Right renal pelvis (tissue), 4 donors: ENCODE data around the gene NEB. TPM values are rescaled to one million over a fixed set of nuclear protein-coding genes. Genes with fewer than 3 reads are reported as not detected.

Experiments used
- DNase-seq, 4 donors: peaks; one replicate each; pipeline ENCODE4 v3.0.0-alpha.2; 2013; ENCODE audit warnings: low read depth in 4 of 4, low spot score in 3 of 4, missing footprints in 1 of 4
- polyA plus RNA-seq, 4 donors: library from polyadenylated mRNA; unstranded; fragments of 120-200 nt; gene quantifications; one replicate each; pipeline ENCODE4 v1.2.1, GENCODE V29; 2013; ENCODE audit not compliant: insufficient read length in 4 of 4

The NEB gene
- polyA plus RNA-seq, 4 donors = 7.9 to 16.6 (median 11.9) TPM

DNA sequence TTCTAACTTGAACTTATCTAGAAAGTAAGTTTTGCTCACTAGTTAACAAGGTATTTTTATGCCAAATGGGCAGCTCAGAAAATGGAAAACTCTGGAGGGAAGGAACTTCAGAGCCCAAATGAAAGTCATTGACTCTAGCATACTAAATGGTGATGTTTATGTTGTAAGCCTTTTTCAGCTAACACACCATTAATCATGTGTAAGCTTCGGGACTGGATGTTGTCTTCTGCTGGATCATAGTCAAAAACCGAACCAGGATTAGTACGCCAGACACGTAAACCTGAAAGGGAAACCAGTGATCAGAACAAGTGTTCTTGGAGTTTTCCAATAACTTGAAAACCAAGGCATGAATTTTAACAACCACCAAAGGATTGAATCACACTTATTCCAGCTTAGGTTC lies 242.8 kb downstream of the NEB start:
- no peak for DNase-seq

DNA sequence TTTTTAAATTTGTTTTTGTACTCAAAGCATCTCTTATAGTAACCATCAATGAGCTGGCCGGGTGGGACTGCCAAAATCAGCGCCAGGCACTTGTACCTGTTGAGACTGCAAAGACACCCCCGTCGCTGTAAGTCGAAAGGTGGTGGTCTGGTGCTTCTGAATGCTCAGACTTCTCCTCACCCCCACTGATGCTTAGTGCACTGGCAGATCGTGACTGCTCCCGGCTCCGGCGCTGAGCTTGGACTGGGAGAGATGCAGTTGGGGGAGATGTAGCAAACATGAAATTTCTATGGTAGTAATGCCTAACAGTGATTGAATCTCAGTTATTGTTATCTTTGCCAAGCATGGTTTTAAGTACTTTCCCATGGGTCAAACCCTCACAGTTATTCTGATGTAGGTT lies 244.0 kb downstream of the NEB start:
- no peak for DNase-seq

- DNase-seq = no peak
Measured at GRCh38 chr2:151486053-151486452, 248.2 kb downstream of the NEB start.

- DNase-seq = no peak
Measured at GRCh38 chr2:151484100-151484499, 250.2 kb downstream of the NEB start.

DNA sequence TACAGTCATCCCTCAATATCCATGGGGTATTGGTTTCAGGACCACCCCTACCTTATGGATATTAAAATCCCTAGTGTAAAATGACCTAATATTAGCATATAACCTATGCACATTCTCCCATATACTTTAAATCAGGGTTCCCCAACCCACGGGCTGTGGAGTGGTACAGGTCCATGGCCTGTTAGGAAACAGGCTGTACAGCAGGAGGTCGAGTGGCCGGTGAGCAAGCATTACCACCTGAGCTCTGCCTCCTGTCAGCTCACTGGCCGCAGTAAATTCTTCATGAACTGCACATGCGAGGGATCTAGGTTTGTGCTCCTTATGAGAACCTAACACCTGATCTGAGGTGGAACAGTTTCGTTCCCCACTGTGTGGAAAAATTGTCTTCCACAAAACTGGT lies 250.7 kb downstream of the NEB start:
- DNase-seq = no peak

GRCh38 chr2:151482171-151482725 lies 252.0 kb downstream of the NEB start:
- DNase-seq = no peak

DNA sequence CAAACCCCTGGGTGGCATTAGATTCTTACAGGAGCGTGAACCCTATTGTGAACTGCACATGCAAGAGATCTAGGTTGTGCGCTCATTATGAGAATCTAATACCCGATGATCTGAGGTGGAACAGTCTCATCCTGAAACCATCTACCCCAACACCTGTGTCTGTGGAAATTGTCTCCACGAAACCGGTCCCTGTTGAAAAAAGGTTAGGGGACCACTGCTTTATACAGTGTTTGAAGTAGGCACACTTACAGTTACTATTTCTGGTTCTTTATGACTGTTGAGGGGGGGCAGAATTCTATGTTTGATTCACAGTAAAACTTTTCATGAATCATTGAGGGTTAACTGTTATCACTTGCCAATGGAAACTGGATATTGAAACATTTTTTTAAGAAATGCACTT lies 252.5 kb downstream of the NEB start:
- DNase-seq = no peak

DNA sequence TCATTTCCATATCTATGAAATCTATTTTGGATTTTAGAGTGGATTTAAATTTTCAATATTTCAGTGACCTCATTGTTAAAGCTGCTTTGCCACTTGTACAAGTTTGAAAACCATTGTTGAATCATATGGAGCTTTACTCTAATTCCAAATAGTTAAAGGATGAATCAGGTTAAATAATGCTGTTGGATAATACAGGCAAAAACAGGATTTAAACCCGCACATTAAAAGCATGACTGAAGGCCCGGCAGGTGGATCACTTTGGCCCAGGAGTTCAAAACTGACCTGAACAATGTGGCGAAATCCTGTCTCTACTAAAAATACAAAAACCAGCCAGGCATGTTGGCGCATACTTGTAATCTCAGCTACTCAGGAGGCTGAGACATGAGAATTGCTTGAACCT lies 256.3 kb downstream of the NEB start:
- no peak for DNase-seq

GRCh38 chr2:151476287-151476686 lies 258.0 kb downstream of the NEB start:
- DNase-seq = no peak

DNA sequence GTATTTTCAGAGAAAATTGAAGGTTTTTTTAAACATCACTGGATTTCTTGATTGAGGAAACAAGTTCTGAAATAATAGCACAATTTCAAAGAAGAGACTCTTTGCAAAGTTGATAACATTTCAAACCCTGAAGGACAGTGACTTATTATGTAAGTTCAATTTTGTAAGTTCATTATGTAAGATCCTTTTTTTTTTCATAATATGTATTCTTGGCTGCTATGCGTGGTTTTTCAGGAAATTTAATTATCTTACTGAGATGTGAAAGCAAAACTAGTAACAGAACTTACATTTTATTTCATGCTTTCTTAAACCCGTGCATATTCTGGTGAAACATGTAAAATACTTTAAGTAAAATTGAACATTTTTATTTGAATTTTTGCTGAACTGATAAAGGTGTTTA lies 259.2 kb downstream of the NEB start:
- DNase-seq = no peak

GRCh38 chr2:151472966-151473365 lies 261.3 kb downstream of the NEB start:
- DNase-seq = no peak

DNA sequence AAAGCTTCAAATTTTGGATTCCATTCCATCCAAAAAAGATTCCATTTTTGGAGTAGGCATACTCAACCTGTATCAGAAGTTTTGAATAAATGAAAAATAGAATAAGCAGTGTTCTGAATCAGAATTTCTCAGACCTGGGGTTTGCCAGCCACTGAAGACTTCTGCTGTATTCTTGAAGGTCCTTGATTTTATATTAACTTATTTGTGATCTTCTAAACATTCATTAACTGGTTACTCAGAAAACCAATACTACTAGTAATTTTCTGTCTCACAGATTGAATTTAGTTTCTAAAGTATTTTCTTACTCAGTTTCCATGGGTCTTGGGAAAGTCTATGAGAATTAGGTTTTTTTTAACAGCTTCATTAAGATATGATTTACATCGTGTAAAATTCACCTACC lies 263.7 kb downstream of the NEB start:
- no peak for DNase-seq

DNA sequence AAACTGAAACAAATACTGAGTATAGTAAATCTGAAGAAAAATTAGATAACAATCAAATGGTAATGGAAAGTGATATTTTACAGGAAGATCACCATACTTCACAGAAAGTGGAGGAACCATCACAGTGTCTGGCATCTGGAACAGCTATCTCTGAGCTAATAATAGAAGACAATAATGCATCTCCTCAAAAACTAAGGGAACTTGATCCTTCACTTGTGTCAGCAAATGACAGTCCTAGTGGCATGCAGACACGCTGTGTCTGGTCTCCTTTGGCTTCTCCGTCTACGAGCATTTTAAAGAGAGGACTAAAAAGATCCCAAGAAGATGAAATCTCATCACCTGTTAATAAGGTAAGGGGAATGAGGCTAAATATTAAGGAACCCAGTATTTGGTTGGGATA lies 268.5 kb downstream of the NEB start:
- no peak for DNase-seq

GRCh38 chr2:151459358-151459757 lies 274.9 kb downstream of the NEB start:
- DNase-seq = no peak

DNA sequence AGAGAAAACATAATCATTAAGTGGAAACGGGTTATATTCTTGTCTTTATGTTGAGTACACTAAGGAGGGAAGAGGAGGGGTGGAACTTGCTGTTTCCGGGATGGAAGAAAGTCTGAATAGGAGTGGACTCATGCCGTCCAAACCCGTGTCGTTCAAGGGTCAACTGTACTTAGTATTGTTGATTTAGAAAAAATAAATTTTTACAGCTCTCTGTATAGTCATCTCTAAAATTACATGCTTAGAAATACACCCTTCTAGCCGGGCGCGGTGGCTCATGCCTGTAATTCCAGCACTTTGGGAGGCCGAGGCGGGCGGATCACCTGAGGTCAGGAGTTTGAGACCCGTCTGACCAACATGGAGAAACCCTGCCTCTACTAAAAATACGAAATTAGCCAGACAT lies 295.1 kb downstream of the NEB start:
- no peak for DNase-seq

DNA sequence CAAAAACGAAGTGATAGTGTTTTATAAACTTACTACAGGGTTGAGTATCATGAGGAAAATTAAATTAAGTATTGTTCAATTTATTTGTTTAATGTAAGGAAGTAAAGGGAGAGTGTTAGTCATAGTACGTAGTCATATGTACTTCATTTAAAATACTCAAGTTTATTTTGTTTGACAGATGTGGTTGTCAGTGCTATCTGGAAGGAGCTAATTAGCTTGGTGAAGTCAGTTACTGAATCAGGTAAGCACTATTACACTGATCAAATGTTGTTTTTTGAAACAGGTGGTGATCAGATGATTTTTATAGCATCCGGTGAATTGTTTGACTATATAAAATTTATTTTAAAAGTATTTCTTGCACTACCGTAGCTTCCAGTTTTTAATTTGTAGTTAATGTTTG lies 295.8 kb downstream of the NEB start:
- DNase-seq = no peak

DNA sequence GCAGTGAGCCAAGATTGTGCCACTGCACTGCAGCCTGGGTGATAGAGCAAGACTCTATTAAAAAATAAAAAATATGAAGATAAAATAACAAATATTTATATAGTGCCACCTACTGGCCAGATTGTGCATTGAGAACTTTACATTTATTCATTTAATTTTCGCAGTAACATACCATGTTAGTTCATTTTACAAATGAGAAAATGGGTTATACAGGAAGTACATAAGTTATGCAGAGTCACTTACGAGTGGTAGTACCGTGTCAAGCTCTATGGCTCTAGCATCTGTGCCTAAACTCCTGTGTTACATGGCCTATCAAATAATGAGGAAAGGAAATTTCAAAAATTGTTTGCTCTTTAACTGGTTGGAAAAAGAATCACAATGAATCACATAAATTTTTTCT lies 296.6 kb downstream of the NEB start:
- no peak for DNase-seq

Other genes with a start within 250 kb of the NEB start
- 10 to 100 TPM; 37.2 to 49.4 (median 45.5) TPM for gene ARL5A, start 93.9 kb upstream of the NEB start, polyA plus RNA-seq